ENCODE results near the gene CDC42BPA.
"Not testable (repeated sequence)": the region's sequence is repeated elsewhere in the genome, so short reads cannot be mapped to it uniquely, and the experiment has no call there.

CDC42BPA gene

DNA sequence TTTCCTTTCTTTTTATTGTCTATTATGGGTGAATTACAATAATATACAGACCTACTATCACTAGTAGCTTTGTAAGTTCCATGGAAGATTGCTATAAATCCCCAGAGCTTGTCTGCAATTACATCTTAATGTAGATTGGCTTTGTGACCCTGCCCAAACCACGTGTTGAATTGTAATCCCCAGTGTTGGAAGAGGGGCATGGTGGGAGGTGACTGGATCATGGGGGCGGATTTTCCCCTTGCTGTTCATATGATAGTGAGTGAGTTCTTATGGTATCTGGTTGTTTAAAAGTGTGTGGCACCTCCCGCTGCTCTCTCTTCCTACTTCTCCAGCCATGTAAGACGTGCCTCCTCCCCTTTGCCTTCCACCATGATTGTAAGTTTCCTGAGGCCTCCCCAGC lies 34.9 kb upstream of the CDC42BPA start:
- POLR2A ChIA-PET, result no interaction called here
- CTCF ChIA-PET, result no interaction called here
- TF ChIP-seq ELF4 (IDR thresholded peaks at IDR 0.05) (no peak), FOXA1 (IDR thresholded peaks at IDR 0.05) (no peak), ZNF384 (IDR thresholded peaks at IDR 0.05) (no peak), CTBP1 (IDR thresholded peaks at IDR 0.05; ENCODE audit: borderline replicate concordance) (no peak), TARDBP (IDR thresholded peaks at IDR 0.05) (no peak), HDGF (IDR thresholded peaks at IDR 0.05; ENCODE audit: borderline replicate concordance) (no peak), PKNOX1 (IDR thresholded peaks at IDR 0.05) (no peak), BHLHE40 (IDR thresholded peaks at IDR 0.05; ENCODE audit: borderline replicate concordance) (no peak), FOXM1 (IDR thresholded peaks at IDR 0.05; ENCODE audit: borderline replicate concordance) (no peak), NFRKB (IDR thresholded peaks at IDR 0.05) (no peak), SP1 (IDR thresholded peaks at IDR 0.05) (no peak), SUZ12 (IDR thresholded peaks at IDR 0.05) (no peak), ARNT (IDR thresholded peaks at IDR 0.05) (no peak), L3MBTL2 (conservative IDR thresholded peaks at IDR 0.05) (no peak), LEF1 (IDR thresholded peaks at IDR 0.05; ENCODE audit: borderline replicate concordance) (no peak), FOXK2 (IDR thresholded peaks at IDR 0.05) (no peak)
- DNase-seq (ENCODE audit: extremely low spot score), result no peak

- DNase-seq (ENCODE audit: extremely low spot score); POLR2A ChIA-PET; CTCF ChIA-PET: not testable (repeated sequence)
- peak; percentile 54 for TF ChIP-seq ZNF384 (IDR thresholded peaks at IDR 0.05)
Observed at GRCh38 chr1:227352164-227352563, 33.9 kb upstream of the CDC42BPA start.

- POLR2A ChIA-PET, result no interaction called here
Observed at GRCh38 chr1:227351443-227351842, 33.2 kb upstream of the CDC42BPA start.

GRCh38 chr1:227349967-227350366 lies 31.7 kb upstream of the CDC42BPA start:
- DNase-seq (ENCODE audit: extremely low spot score), result no peak
- ChIA-PET CTCF (interaction anchor here (0.6 kb wide), 1 partner anchor 185 kb away, joined by 3 read pairs; no protein-coding TSS in a partner anchor), POLR2A (no interaction called here)
- TF ChIP-seq PKNOX1 (IDR thresholded peaks at IDR 0.05) (no peak), L3MBTL2 (conservative IDR thresholded peaks at IDR 0.05) (no peak), ELF4 (IDR thresholded peaks at IDR 0.05) (no peak), HDGF (IDR thresholded peaks at IDR 0.05; ENCODE audit: borderline replicate concordance) (no peak), FOXM1 (IDR thresholded peaks at IDR 0.05; ENCODE audit: borderline replicate concordance) (no peak), LEF1 (IDR thresholded peaks at IDR 0.05; ENCODE audit: borderline replicate concordance) (no peak), CTBP1 (IDR thresholded peaks at IDR 0.05; ENCODE audit: borderline replicate concordance) (no peak), SUZ12 (IDR thresholded peaks at IDR 0.05) (no peak), SP1 (IDR thresholded peaks at IDR 0.05) (no peak)

More at GRCh38 chr1:227351443-227351842, 33.2 kb upstream of the CDC42BPA start:
- no peak for TF ChIP-seq L3MBTL2 (conservative IDR thresholded peaks at IDR 0.05)
- no peak for TF ChIP-seq ELF4 (IDR thresholded peaks at IDR 0.05)
- TF ChIP-seq SP1 (IDR thresholded peaks at IDR 0.05), result no peak
- no peak for TF ChIP-seq FOXM1 (IDR thresholded peaks at IDR 0.05; ENCODE audit: borderline replicate concordance)
- no peak for TF ChIP-seq ZNF384 (IDR thresholded peaks at IDR 0.05)
- no peak for TF ChIP-seq BHLHE40 (IDR thresholded peaks at IDR 0.05; ENCODE audit: borderline replicate concordance)
- TF ChIP-seq LEF1 (IDR thresholded peaks at IDR 0.05; ENCODE audit: borderline replicate concordance), result no peak
- TF ChIP-seq CTBP1 (IDR thresholded peaks at IDR 0.05; ENCODE audit: borderline replicate concordance), result no peak
- no peak for TF ChIP-seq FOXK2 (IDR thresholded peaks at IDR 0.05)
- TF ChIP-seq FOXA1 (IDR thresholded peaks at IDR 0.05), result no peak
- TF ChIP-seq HDGF (IDR thresholded peaks at IDR 0.05; ENCODE audit: borderline replicate concordance), result no peak
- no peak for TF ChIP-seq NFRKB (IDR thresholded peaks at IDR 0.05)
- TF ChIP-seq SUZ12 (IDR thresholded peaks at IDR 0.05), result no peak
- TF ChIP-seq PKNOX1 (IDR thresholded peaks at IDR 0.05), result no peak
- no peak for TF ChIP-seq ARNT (IDR thresholded peaks at IDR 0.05)
- TF ChIP-seq TARDBP (IDR thresholded peaks at IDR 0.05), result no peak
- CTCF ChIA-PET, result no interaction called here
- no peak for DNase-seq (ENCODE audit: extremely low spot score)

DNA sequence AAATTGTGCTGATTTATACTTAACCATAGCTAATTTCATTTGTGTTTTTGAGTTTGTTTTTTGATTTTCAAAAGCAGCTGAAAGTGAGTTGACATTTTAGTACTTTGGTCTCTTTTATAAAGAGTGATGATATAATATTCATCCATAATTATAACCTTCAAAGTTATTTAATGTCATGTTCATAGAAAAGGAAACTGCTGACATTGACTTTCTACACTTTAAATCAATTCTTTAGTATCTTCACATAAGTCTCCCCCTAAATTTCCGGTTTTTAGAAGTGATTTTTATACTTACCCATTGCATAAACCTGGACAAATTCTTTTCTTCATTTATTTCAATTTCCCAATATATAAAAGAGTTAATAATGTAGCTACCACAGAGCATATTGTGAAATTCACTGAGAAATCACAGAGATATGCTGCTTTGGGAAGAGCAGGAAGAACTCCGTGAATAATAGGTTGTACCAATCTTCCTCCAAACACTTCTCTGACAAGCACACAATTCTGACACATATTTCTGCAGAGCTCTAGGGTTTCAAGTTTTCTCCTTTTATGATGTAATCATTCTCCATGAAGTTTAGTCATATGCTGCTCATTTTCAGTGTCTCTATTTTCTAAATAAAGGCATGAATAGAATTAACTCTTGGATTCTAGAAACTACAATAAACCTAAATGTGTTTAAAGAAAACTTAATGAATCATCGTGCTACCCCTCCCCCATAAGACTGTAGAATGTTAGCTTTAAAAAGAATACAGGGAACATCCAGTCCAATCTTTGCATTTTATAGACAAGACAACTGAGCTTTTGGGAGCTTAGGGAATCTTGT lies 25.6 kb upstream of the CDC42BPA start:
- POLR2A ChIA-PET, result interaction anchor here (1.7 kb wide), 1 partner anchor 25 kb away, joined by 10 read pairs; the partner anchor contains the start of gene CDC42BPA
- no peak for DNase-seq (ENCODE audit: extremely low spot score)
- no peak for TF ChIP-seq ELF4 (IDR thresholded peaks at IDR 0.05)
- no peak for TF ChIP-seq LEF1 (IDR thresholded peaks at IDR 0.05; ENCODE audit: borderline replicate concordance)
- no peak for TF ChIP-seq CTBP1 (IDR thresholded peaks at IDR 0.05; ENCODE audit: borderline replicate concordance)
- TF ChIP-seq PKNOX1 (IDR thresholded peaks at IDR 0.05), result no peak
- TF ChIP-seq ZNF384 (IDR thresholded peaks at IDR 0.05), result no peak
- TF ChIP-seq SUZ12 (IDR thresholded peaks at IDR 0.05), result no peak
- TF ChIP-seq FOXK2 (IDR thresholded peaks at IDR 0.05), result no peak
- no peak for TF ChIP-seq TARDBP (IDR thresholded peaks at IDR 0.05)
- no peak for TF ChIP-seq L3MBTL2 (conservative IDR thresholded peaks at IDR 0.05)
- CTCF ChIA-PET, result interaction anchor here (0.6 kb wide), 1 partner anchor 177 kb away, joined by 4 read pairs; no protein-coding TSS in a partner anchor
